Inflammatory macrophage treated with lipopolysaccharide for 4 hours (primary cell): ENCODE measurements around the gene GLP1R.

Experiments
- DNase-seq: peaks from one replicate; pipeline ENCODE4 v3.0.0-alpha.2; 2020

The GLP1R gene

DNA sequence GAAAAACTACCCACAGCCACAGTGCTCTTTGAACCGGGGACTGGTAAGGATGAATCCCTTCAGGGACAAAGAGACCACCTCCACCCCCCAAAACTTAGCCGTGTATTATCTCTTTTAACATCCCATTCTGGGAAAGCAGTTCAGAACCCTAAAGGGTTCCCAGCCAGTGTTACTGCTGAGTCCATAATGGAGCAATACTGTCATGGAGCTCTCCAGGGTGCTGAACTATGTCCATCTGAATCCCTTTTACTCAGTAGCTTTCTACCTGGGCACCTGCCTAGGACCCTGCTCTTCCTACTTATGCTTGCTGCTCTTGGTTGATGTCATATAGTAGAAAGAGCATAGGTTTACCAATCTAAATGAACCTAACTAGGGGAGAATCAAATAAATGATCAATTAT, 88.7 kb downstream of the GLP1R start:
- peak; percentile 36 for DNase-seq
